Measurements from ENCODE around the gene CAMK1D.

DNA sequence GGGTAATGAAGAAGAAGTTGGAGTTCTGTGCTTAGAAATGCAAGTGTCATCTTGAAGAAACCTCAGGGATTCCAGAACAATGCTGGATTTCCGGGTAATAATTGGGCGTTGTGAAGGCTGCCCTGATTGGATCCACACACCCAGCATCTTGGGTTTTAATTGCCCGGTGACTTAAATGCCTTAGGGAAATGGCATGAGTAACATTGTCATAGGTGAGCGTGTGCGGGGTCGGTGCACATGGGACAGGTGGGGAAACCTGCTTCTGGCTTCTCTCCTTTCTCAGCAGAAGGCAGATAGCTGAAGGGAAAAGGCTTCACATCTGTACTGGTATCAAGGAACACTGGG is 15.2 kb upstream of the CAMK1D start:
- TF ChIP-seq, protein P1, sequence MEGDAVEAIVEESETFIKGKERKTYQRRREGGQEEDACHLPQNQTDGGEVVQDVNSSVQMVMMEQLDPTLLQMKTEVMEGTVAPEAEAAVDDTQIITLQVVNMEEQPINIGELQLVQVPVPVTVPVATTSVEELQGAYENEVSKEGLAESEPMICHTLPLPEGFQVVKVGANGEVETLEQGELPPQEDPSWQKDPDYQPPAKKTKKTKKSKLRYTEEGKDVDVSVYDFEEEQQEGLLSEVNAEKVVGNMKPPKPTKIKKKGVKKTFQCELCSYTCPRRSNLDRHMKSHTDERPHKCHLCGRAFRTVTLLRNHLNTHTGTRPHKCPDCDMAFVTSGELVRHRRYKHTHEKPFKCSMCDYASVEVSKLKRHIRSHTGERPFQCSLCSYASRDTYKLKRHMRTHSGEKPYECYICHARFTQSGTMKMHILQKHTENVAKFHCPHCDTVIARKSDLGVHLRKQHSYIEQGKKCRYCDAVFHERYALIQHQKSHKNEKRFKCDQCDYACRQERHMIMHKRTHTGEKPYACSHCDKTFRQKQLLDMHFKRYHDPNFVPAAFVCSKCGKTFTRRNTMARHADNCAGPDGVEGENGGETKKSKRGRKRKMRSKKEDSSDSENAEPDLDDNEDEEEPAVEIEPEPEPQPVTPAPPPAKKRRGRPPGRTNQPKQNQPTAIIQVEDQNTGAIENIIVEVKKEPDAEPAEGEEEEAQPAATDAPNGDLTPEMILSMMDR (conservative IDR thresholded peaks at IDR 0.05; ENCODE audit: low read length) = no peak
- no peak for TF ChIP-seq EZH2phosphoT487 (IDR thresholded peaks at IDR 0.05; ENCODE audit: borderline replicate concordance, low read depth, low read length)

Measured in OCI-LY7 (cell line).